Astrocyte of the cerebellum (primary cell): Measurements from ENCODE around the gene UMODL1.

Experiments used
- DNase-seq: peaks from one replicate; pipeline ENCODE4 v3.0.0-alpha.2; 2011; ENCODE audit warnings: low read depth
- H3K4me3 ChIP-seq: 2 replicates; pipeline ENCODE4 v1.5.1; 2011; ENCODE audit warnings: mild to moderate bottlenecking, low read depth, low read length, moderate library complexity
- CTCF ChIP-seq: IDR thresholded peaks from 2 replicates; pipeline ENCODE4 v1.5.1; 2012; ENCODE audit warnings: low read length, low read depth, moderate library complexity, mild to moderate bottlenecking; ENCODE audit errors: missing control alignments
- in situ Hi-C: cut with HindIII; loops from 2 replicates; pipeline ENCODE4 v1.10.0; 2017; ENCODE audit warnings: low sequenced_read_pairs

The UMODL1 gene

GRCh38 chr21:42110691-42111469, 39.8 kb downstream of the UMODL1 start:
- TF ChIP-seq CTCF, result no peak
- no peak overlapping the region for H3K4me3 ChIP-seq
- in situ Hi-C loops, result no loop called here
- no peak for DNase-seq

GRCh38 chr21:42111470-42111743, 40.3 kb downstream of the UMODL1 start:
- in situ Hi-C loops, result no loop called here
- no peak overlapping the region for H3K4me3 ChIP-seq
- no peak for DNase-seq
- TF ChIP-seq CTCF, result no peak

- H3K4me3 ChIP-seq, result no peak overlapping the region
- in situ Hi-C loops, result no loop called here
- DNase-seq, result no peak
- no peak for TF ChIP-seq CTCF
These were observed 40.7 kb downstream of the UMODL1 start for GRCh38 chr21:42111811-42112210.

- H3K4me3 ChIP-seq, result no peak overlapping the region
- in situ Hi-C loops, result no loop called here
- no peak for TF ChIP-seq CTCF
- no peak for DNase-seq
These were observed 41.1 kb downstream of the UMODL1 start for GRCh38 chr21:42112238-42112637.

GRCh38 chr21:42112857-42113256, 41.7 kb downstream of the UMODL1 start:
- no peak for DNase-seq
- no peak overlapping the region for H3K4me3 ChIP-seq
- in situ Hi-C loops, result no loop called here
- no peak for TF ChIP-seq CTCF

- in situ Hi-C loops, result no loop called here
- TF ChIP-seq CTCF, result no peak
- no peak overlapping the region for H3K4me3 ChIP-seq
- no peak for DNase-seq
These were observed 42.9 kb downstream of the UMODL1 start for GRCh38 chr21:42113926-42114409.

GRCh38 chr21:42114646-42115045, 43.5 kb downstream of the UMODL1 start:
- in situ Hi-C loops, result no loop called here
- DNase-seq, result no peak
- H3K4me3 ChIP-seq, result no peak overlapping the region
- no peak for TF ChIP-seq CTCF
